ENCODE data around the gene LRRC8C.

LRRC8C gene

GRCh38 chr1:89723863-89724262 lies 90.9 kb downstream of the LRRC8C start:
- DNase-seq (ENCODE audit: low read depth), result peak; percentile 75
- no peak overlapping the region for H3K4me3 ChIP-seq (ENCODE audit: low read length)
- no peak for TF ChIP-seq CTCF (conservative IDR thresholded peaks at IDR 0.05; ENCODE audit: low read length)

GRCh38 chr1:89724369-89725010 lies 91.6 kb downstream of the LRRC8C start:
- no peak for DNase-seq (ENCODE audit: low read depth)
- H3K4me3 ChIP-seq (ENCODE audit: low read length), result no peak overlapping the region
- TF ChIP-seq CTCF (conservative IDR thresholded peaks at IDR 0.05; ENCODE audit: low read length), result no peak

- peak; percentile 79 for DNase-seq (ENCODE audit: low read depth)
- H3K4me3 ChIP-seq (ENCODE audit: low read length), result no peak overlapping the region
- no peak for TF ChIP-seq CTCF (conservative IDR thresholded peaks at IDR 0.05; ENCODE audit: low read length)
Observed at GRCh38 chr1:89725011-89725370, 92.1 kb downstream of the LRRC8C start.

DNA sequence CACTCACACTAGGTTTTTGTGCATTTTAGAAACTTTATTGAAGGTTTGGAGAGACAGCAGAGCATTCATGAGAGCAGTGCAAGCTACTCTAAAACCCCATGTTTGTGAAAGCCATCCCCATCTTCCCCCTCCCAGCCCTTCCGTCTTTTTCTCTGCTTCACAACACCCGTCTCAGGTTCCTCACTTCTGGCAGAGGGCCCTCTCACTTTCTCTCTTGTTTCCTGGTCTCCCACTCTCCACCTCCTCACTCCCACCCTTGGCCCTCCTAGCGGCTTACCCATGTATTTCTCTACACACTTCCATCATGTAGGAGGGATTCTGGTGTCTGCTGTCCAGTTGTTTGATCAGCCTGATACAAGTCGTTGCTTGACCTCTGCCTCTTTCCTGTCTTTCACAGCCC lies 92.7 kb downstream of the LRRC8C start:
- no peak for DNase-seq (ENCODE audit: low read depth)
- TF ChIP-seq CTCF (conservative IDR thresholded peaks at IDR 0.05; ENCODE audit: low read length), result no peak
- no peak overlapping the region for H3K4me3 ChIP-seq (ENCODE audit: low read length)

DNA sequence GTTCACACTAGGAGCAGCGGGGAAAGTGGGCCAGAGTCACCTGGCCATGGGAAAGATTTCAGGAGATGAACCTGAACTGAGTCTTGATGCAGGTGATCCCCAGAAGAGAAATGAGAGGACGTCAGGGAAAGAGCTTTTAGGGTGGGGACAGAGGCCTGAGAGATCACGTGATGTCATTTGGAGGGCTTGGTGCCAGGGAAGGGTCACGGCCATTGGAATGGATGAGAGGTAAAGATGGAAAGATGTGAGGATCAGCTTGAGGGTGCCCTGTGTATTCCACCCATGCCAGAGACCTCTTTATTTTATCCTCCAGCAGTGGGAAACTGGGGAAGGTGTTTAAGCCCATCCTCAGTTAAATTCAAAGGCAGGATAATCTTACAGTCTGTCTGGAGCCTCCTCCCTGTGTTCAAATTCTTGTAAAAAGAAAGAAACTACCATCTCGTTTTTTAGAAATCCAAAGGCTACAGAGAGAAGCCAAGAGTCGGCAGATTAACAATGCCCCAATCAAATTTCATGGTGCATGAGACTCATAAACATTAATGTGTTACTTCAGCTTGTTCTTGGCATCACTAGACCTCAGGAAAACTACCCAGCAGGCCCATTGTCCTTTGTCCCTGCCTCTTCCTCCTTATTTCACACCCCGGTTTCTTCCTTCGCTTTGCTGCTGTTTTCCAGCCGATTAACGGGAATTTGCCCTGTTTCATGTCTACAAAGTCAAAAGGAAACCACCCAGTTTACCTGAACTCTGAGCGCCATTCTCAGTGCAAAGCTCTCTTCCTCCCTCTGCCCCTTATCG lies 94.8 kb downstream of the LRRC8C start:
- H3K4me3 ChIP-seq (ENCODE audit: low read length), result no peak overlapping the region
- no peak for TF ChIP-seq CTCF (conservative IDR thresholded peaks at IDR 0.05; ENCODE audit: low read length)
- no peak for DNase-seq (ENCODE audit: low read depth)

DNA sequence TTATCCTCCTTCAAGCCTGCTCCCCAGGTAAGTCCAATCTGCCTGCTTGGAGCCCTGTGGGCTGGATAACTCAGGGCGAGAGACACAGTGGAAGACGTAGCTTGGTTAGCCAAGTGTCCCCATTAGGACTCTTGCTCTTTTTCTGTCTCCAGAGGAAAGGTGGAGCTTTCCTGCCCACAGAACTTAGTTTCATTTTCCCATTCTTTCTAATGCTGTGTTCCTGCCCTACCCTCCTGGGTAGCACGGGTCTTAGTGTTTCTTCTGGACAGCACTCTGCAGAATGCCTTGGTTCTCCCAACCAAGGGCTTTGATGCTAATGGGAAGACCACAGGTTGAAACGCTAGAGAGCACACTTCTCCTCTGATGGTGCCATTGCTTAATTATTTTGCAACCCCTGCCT lies 95.5 kb downstream of the LRRC8C start:
- no peak for TF ChIP-seq CTCF (conservative IDR thresholded peaks at IDR 0.05; ENCODE audit: low read length)
- no peak for DNase-seq (ENCODE audit: low read depth)

DNA sequence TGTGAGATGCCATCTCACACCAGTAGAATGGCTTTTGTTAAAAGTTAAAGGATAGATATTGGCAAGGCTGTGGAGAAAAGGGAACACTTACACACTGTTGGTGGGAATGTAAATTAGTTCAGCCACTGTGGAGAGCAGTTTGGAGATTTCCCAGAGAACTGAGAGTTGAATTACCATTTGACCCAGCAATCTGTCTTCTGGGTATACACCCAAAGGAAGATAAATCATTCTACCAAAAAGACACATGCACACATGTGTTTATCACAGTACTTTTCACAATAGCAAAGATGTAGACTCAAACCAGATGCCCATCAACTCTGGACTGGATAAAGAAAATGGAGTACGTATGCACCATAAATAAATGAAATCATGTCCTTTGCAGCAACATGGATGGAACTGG lies 99.3 kb downstream of the LRRC8C start:
- DNase-seq (ENCODE audit: low read depth), result no peak
- no peak for TF ChIP-seq CTCF (conservative IDR thresholded peaks at IDR 0.05; ENCODE audit: low read length)

More for the DNA sequence above, 95.5 kb downstream of the LRRC8C start:
- no peak overlapping the region for H3K4me3 ChIP-seq (ENCODE audit: low read length)

More for the DNA sequence above, 99.3 kb downstream of the LRRC8C start:
- no peak overlapping the region for H3K4me3 ChIP-seq (ENCODE audit: low read length)
